ENCODE results near the gene SLC16A4. TPM values are rescaled to one million over a fixed set of nuclear protein-coding genes. Genes with fewer than 3 reads are reported as not detected.

The SLC16A4 gene
- total and polyA plus RNA-seq, 7 experiments from 2014 or later = 0.19 to 0.93 (median 0.32) TPM

- H3K27ac ChIP-seq (ENCODE audit: low read depth, low read length) = no peak overlapping the region
- no peak overlapping the region for H3K4me3 ChIP-seq (ENCODE audit: low read length)
- Mint-ChIP-seq H3K4me1 (no peaks in the 10 kb centered on the region), H3K4me3 (no peak overlapping the region), H3K27ac (no peak overlapping the region), H3K36me3 (peaks cover 0 to 6% (median 0%) of the 10 kb centered on the region in 5 donors), H3K27me3 (peaks cover 0 to 16% (median 0%) of the 10 kb centered on the region in 5 donors), H3K9me3 (no peaks in the 10 kb centered on the region)
- no peaks in the 10 kb centered on the region for H3K36me3 ChIP-seq (ENCODE audit: control insufficient read depth in 2 of 3, insufficient read depth in 3 of 3, low read length in 3 of 3)
- DNase-seq (no peak), ATAC-seq (no peak)
- intact Hi-C loops (cut with micrococcal nuclease) = no loop called here
- H3K27me3 ChIP-seq (ENCODE audit: control insufficient read depth in 2 of 2, insufficient read depth in 2 of 2, low read length in 2 of 2) = no peaks in the 10 kb centered on the region
- H3K4me1 ChIP-seq (ENCODE audit: control insufficient read depth in 2 of 2, insufficient read depth in 2 of 2, low read length in 2 of 2) = no peaks in the 10 kb centered on the region
- no peaks in the 10 kb centered on the region for H3K9me3 ChIP-seq (ENCODE audit: control insufficient read depth in 2 of 3, low read length in 3 of 3)
- POLR2A ChIA-PET = interaction anchor here (1.1 kb wide), 1 partner anchor 11 kb away, joined by 3 read pairs; no protein-coding TSS in a partner anchor
- CTCF ChIA-PET = interaction anchor here (8.7 kb wide), 1 partner anchor 117 kb away, joined by 142 read pairs; no protein-coding TSS in a partner anchor
Measured at GRCh38 chr1:110319332-110320167, 71.3 kb downstream of the SLC16A4 start.

GRCh38 chr1:110318046-110318445, 72.8 kb downstream of the SLC16A4 start:
- no peaks in the 10 kb centered on the region for H3K27me3 ChIP-seq (ENCODE audit: control insufficient read depth in 2 of 2, insufficient read depth in 2 of 2, low read length in 2 of 2)
- H3K27me3 Mint-ChIP-seq = peaks cover 0 to 13% (median 0%) of the 10 kb centered on the region in 5 donors
- no peak overlapping the region for H3K27ac ChIP-seq (ENCODE audit: low read depth, low read length)
- H3K4me3 ChIP-seq (ENCODE audit: low read length) = no peak overlapping the region
- no peak overlapping the region for H3K4me3 Mint-ChIP-seq
- no peak overlapping the region for H3K27ac Mint-ChIP-seq
- POLR2A ChIA-PET = interaction anchor here (0.6 to 0.7 kb wide), 2 partner anchors 20 to 630 kb away, joined by 3 read pairs; no protein-coding TSS in a partner anchor
- H3K9me3 Mint-ChIP-seq = no peaks in the 10 kb centered on the region
- intact Hi-C loops (cut with micrococcal nuclease) = no loop called here
- peaks cover 0 to 6% (median 0%) of the 10 kb centered on the region in 5 donors for H3K36me3 Mint-ChIP-seq
- ATAC-seq (no peak), DNase-seq (no peak)
- no peaks in the 10 kb centered on the region for H3K9me3 ChIP-seq (ENCODE audit: control insufficient read depth in 2 of 3, low read length in 3 of 3)
- CTCF ChIA-PET = interaction anchor here (0.6 to 11.6 kb wide), 4 partner anchors 13 to 116 kb away, joined by 3 to 252 read pairs (median 73); partner anchors contain the start of gene KCNC4
- H3K4me1 Mint-ChIP-seq = no peaks in the 10 kb centered on the region
- no peaks in the 10 kb centered on the region for H3K4me1 ChIP-seq (ENCODE audit: control insufficient read depth in 2 of 2, insufficient read depth in 2 of 2, low read length in 2 of 2)
- H3K36me3 ChIP-seq (ENCODE audit: control insufficient read depth in 2 of 3, insufficient read depth in 3 of 3, low read length in 3 of 3) = no peaks in the 10 kb centered on the region

- no peak overlapping the region for H3K27ac Mint-ChIP-seq
- H3K27me3 ChIP-seq (ENCODE audit: control insufficient read depth in 2 of 2, insufficient read depth in 2 of 2, low read length in 2 of 2) = no peaks in the 10 kb centered on the region
Measured at GRCh38 chr1:110316735-110317134, 74.1 kb downstream of the SLC16A4 start.

More at GRCh38 chr1:110316735-110317134, 74.1 kb downstream of the SLC16A4 start:
- Mint-ChIP-seq H3K9me3 (no peaks in the 10 kb centered on the region), H3K27me3 (peaks cover 0 to 6% (median 0%) of the 10 kb centered on the region in 5 donors), H3K4me1 (peaks cover 0 to 2% (median 0%) of the 10 kb centered on the region in 7 donors), H3K4me3 (no peak overlapping the region), H3K36me3 (peaks cover 0 to 6% (median 0%) of the 10 kb centered on the region in 5 donors)
- POLR2A ChIA-PET = no interaction called here
- Histone ChIP-seq H3K9me3 (ENCODE audit: control insufficient read depth in 2 of 3, low read length in 3 of 3) (no peaks in the 10 kb centered on the region), H3K4me1 (ENCODE audit: control insufficient read depth in 2 of 2, insufficient read depth in 2 of 2, low read length in 2 of 2) (peaks cover 0 to 5% of the 10 kb centered on the region in 2 donors), H3K4me3 (ENCODE audit: low read length) (no peak overlapping the region), H3K36me3 (ENCODE audit: control insufficient read depth in 2 of 3, insufficient read depth in 3 of 3, low read length in 3 of 3) (no peaks in the 10 kb centered on the region), H3K27ac (ENCODE audit: low read depth, low read length) (no peak overlapping the region)
- DNase-seq = no peak
- CTCF ChIA-PET = interaction anchor here (8.7 to 11.6 kb wide), 2 partner anchors 109 to 114 kb away, joined by 142 to 252 read pairs; partner anchors contain the start of gene KCNC4
- ATAC-seq = no peak
- intact Hi-C loops (cut with micrococcal nuclease) = no loop called here

Other genes with a start within 250 kb of the SLC16A4 start
- not detected for gene SLC6A17, start 240.5 kb downstream of the SLC16A4 start, total RNA-seq
- not detected for gene SLC6A17, start 240.5 kb downstream of the SLC16A4 start, polyA plus RNA-seq
- 10 to 100 TPM in 4 of 5 experiments, 1 to 10 TPM in 1; 5.8 to 18.2 (median 12.4) TPM for gene KCNC4, start 180.7 kb downstream of the SLC16A4 start, total RNA-seq
- 1 to 10 TPM; 1.6 to 2.1 TPM for gene KCNC4, start 180.7 kb downstream of the SLC16A4 start, polyA plus RNA-seq
- 10 to 100 TPM; 36.4 to 58.6 (median 46.3) TPM for gene RBM15, start 51.6 kb downstream of the SLC16A4 start, total RNA-seq
- 10 to 100 TPM in 1 of 2 donors, 1 to 10 TPM in 1; 7.1 to 15.5 TPM for gene RBM15, start 51.6 kb downstream of the SLC16A4 start, polyA plus RNA-seq
- gene LAMTOR5, start 16.7 kb upstream of the SLC16A4 start, total RNA-seq = 100 to 1,000 TPM in 1 of 5 experiments, 10 to 100 TPM in 4; 63.3 to 146 (median 69.4) TPM
- gene LAMTOR5, start 16.7 kb upstream of the SLC16A4 start, polyA plus RNA-seq = 100 to 1,000 TPM; 226 to 238 TPM
- not detected for gene PROK1, start 60.1 kb upstream of the SLC16A4 start, total RNA-seq
- gene PROK1, start 60.1 kb upstream of the SLC16A4 start, polyA plus RNA-seq = not detected
- not detected for gene KCNA10, start 128.1 kb upstream of the SLC16A4 start, total RNA-seq
- not detected for gene KCNA10, start 128.1 kb upstream of the SLC16A4 start, polyA plus RNA-seq
- 1 to 10 TPM in 3 of 5 experiments, under 1 TPM in 2; 0.62 to 4.6 (median 1.2) TPM for gene KCNA2, start 215.3 kb upstream of the SLC16A4 start, total RNA-seq
- not detected for gene KCNA2, start 215.3 kb upstream of the SLC16A4 start, polyA plus RNA-seq